ENCODE data around the gene CIRBP.

DNA sequence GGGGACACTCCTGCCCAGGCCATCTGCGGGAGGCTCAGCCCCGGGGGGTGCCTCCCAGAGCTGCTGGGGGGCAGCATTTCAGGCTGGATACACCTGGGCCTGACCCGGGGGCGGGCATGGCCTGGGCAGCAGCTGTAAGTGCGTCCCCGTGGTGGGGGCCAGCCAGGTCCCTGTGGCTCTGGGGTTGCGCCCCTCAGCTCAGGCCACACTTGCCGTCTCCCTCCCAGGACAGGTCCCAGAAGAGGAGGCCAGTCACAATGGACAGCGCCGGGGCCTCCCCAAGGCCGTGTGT lies 43.0 kb upstream of the CIRBP start:
- TF ChIP-seq, protein P1, sequence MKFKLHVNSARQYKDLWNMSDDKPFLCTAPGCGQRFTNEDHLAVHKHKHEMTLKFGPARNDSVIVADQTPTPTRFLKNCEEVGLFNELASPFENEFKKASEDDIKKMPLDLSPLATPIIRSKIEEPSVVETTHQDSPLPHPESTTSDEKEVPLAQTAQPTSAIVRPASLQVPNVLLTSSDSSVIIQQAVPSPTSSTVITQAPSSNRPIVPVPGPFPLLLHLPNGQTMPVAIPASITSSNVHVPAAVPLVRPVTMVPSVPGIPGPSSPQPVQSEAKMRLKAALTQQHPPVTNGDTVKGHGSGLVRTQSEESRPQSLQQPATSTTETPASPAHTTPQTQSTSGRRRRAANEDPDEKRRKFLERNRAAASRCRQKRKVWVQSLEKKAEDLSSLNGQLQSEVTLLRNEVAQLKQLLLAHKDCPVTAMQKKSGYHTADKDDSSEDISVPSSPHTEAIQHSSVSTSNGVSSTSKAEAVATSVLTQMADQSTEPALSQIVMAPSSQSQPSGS (CRISPR knock-in tag; IDR thresholded peaks at IDR 0.05), result no peak
- TF ChIP-seq, protein P2, sequence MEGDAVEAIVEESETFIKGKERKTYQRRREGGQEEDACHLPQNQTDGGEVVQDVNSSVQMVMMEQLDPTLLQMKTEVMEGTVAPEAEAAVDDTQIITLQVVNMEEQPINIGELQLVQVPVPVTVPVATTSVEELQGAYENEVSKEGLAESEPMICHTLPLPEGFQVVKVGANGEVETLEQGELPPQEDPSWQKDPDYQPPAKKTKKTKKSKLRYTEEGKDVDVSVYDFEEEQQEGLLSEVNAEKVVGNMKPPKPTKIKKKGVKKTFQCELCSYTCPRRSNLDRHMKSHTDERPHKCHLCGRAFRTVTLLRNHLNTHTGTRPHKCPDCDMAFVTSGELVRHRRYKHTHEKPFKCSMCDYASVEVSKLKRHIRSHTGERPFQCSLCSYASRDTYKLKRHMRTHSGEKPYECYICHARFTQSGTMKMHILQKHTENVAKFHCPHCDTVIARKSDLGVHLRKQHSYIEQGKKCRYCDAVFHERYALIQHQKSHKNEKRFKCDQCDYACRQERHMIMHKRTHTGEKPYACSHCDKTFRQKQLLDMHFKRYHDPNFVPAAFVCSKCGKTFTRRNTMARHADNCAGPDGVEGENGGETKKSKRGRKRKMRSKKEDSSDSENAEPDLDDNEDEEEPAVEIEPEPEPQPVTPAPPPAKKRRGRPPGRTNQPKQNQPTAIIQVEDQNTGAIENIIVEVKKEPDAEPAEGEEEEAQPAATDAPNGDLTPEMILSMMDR (CRISPR knock-in tag; IDR thresholded peaks at IDR 0.05), result no peak
- TF ChIP-seq FOXA1 (IDR thresholded peaks at IDR 0.05), result no peak
- no peak for TF ChIP-seq FOXA1 (CRISPR knock-in tag; IDR thresholded peaks at IDR 0.05)
- no peak for TF ChIP-seq PHB2 (IDR thresholded peaks at IDR 0.05; ENCODE audit: partially characterized antibody)
- no peak for TF ChIP-seq ZNF496 (CRISPR knock-in tag; IDR thresholded peaks at IDR 0.05; ENCODE audit: insufficient replicate concordance)
- TF ChIP-seq, protein P3, sequence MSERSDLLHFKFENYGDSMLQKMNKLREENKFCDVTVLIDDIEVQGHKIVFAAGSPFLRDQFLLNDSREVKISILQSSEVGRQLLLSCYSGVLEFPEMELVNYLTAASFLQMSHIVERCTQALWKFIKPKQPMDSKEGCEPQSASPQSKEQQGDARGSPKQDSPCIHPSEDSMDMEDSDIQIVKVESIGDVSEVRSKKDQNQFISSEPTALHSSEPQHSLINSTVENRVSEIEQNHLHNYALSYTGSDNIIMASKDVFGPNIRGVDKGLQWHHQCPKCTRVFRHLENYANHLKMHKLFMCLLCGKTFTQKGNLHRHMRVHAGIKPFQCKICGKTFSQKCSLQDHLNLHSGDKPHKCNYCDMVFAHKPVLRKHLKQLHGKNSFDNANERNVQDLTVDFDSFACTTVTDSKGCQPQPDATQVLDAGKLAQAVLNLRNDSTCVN (CRISPR knock-in tag; IDR thresholded peaks at IDR 0.05; ENCODE audit: borderline replicate concordance), result no peak
- TF ChIP-seq U2AF1 (optimal IDR thresholded peaks at IDR 0.05; ENCODE audit: low read depth, low read length), result no peak
- no peak for TF ChIP-seq SETDB1 (CRISPR knock-in tag; IDR thresholded peaks at IDR 0.05; ENCODE audit: borderline replicate concordance)
- TF ChIP-seq POLR2AphosphoS5 (IDR thresholded peaks at IDR 0.05; ENCODE audit: low read depth, low read length), result no peak
- no peak for TF ChIP-seq POLR2A (IDR thresholded peaks at IDR 0.05; ENCODE audit: insufficient read depth in 1 of 2, low read depth in 2 of 2, low read length in 2 of 2)
- TF ChIP-seq, protein P4, sequence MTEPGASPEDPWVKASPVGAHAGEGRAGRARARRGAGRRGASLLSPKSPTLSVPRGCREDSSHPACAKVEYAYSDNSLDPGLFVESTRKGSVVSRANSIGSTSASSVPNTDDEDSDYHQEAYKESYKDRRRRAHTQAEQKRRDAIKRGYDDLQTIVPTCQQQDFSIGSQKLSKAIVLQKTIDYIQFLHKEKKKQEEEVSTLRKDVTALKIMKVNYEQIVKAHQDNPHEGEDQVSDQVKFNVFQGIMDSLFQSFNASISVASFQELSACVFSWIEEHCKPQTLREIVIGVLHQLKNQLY (CRISPR knock-in tag; IDR thresholded peaks at IDR 0.05), result no peak

Measured in HepG2 (cell line).